K562 (cell line): ENCODE data around the gene SCFD1. TPM values are rescaled to one million over a fixed set of nuclear protein-coding genes. Genes with fewer than 3 reads are reported as not detected.

Source experiments
- BMI1 ChIP-seq: fragments of 150-350 bp; IDR thresholded peaks from 2 replicates; pipeline ENCODE4 v1.6.1; 2014; ENCODE audit warnings: low read length
- CHD4 ChIP-seq: fragments of 200-600 bp; sonication (generic); IDR thresholded peaks from 3 replicates; pipeline ENCODE4 v1.6.1; 2012; ENCODE audit warnings: low read depth, mild to moderate bottlenecking, mixed read lengths, low read length, inconsistent platforms; ENCODE audit not compliant: insufficient read depth, insufficient replicate concordance, poor library complexity, severe bottlenecking
- ELF4 ChIP-seq: fragments of 450-650 bp; formaldehyde crosslinking; IDR thresholded peaks from 2 replicates; pipeline ENCODE4 v1.4.0; 2022; ENCODE audit warnings: missing genetic modification characterization
- GATA2 ChIP-seq: sonication (generic); formaldehyde crosslinking; IDR thresholded peaks from 2 replicates; pipeline ENCODE4 v1.4.0; 2020; ENCODE audit warnings: mild to moderate bottlenecking, missing genetic modification reagents
- HEY1 ChIP-seq: fragments of 250-450 bp; sonication (Bioruptor Pico); IDR thresholded peaks from 2 replicates; pipeline ENCODE4 v1.5.0; 2020; ENCODE audit warnings: mild to moderate bottlenecking, moderate library complexity, borderline replicate concordance
- ILF3 ChIP-seq: fragments of 450-650 bp; IDR thresholded peaks from 2 replicates; pipeline ENCODE4 v1.6.1; 2018; ENCODE audit warnings: antibody characterized with exemption, mild to moderate bottlenecking, moderate library complexity, borderline replicate concordance
- KHSRP ChIP-seq: fragments of 450-650 bp; IDR thresholded peaks from 2 replicates; pipeline ENCODE4 v1.6.1; 2017
- LCOR ChIP-seq: sonication (generic); formaldehyde crosslinking; IDR thresholded peaks from 2 replicates; pipeline ENCODE4 v1.8.0; 2022; ENCODE audit warnings: mild to moderate bottlenecking, missing genetic modification reagents
- MIER1 ChIP-seq: fragments of 450-650 bp; IDR thresholded peaks from 2 replicates; pipeline ENCODE4 v1.6.1; 2016; ENCODE audit warnings: antibody characterized with exemption, mild to moderate bottlenecking, low read depth
- NFXL1 ChIP-seq: fragments of 450-650 bp; formaldehyde crosslinking; IDR thresholded peaks from 2 replicates; pipeline ENCODE4 v1.4.0; 2021; ENCODE audit warnings: mild to moderate bottlenecking
- PHB2 ChIP-seq: fragments of 450-650 bp; IDR thresholded peaks from 2 replicates; pipeline ENCODE4 v1.6.1; 2017; ENCODE audit warnings: low read depth
- POLR2B ChIP-seq: fragments of 450-650 bp; IDR thresholded peaks from 2 replicates; pipeline ENCODE4 v1.6.1; 2018; ENCODE audit warnings: low read depth; ENCODE audit not compliant: partially characterized antibody
- PRDM10 ChIP-seq: fragments of 450-650 bp; IDR thresholded peaks from 2 replicates; pipeline ENCODE4 v1.6.1; 2018; ENCODE audit not compliant: partially characterized antibody
- RFX7 ChIP-seq: fragments of 250-450 bp; sonication (Bioruptor Pico); IDR thresholded peaks from 2 replicates; pipeline ENCODE4 v1.5.1; 2021; ENCODE audit warnings: mild to moderate bottlenecking
- SRF ChIP-seq, 2 experiments: fragments of 250-450, 450-650 bp in 1 of 2; sonication (Bioruptor Pico) in 1 of 2; sonication (generic) in 1 of 2; formaldehyde crosslinking; IDR thresholded peaks; 2 replicates each; pipeline versions ENCODE4 v1.5.0 to v1.5.1; 2020 to 2022; ENCODE audit warnings: mild to moderate bottlenecking in 1 of 2, missing genetic modification reagents in 1 of 2
- SRSF3 ChIP-seq: fragments of 200-400 bp; formaldehyde crosslinking; IDR thresholded peaks from 2 replicates; pipeline ENCODE4 v1.6.1; 2016; ENCODE audit warnings: mild to moderate bottlenecking, low read length, moderate library complexity; ENCODE audit not compliant: insufficient read depth
- TAF7 ChIP-seq: fragments of 450-650 bp; IDR thresholded peaks from 2 replicates; pipeline ENCODE4 v1.6.1; 2016; ENCODE audit warnings: missing genetic modification characterization, missing compliant biosample characterization
- TAL1 ChIP-seq: fragments of 450-650 bp; IDR thresholded peaks from 2 replicates; pipeline ENCODE4 v1.6.1; 2016; ENCODE audit warnings: mild to moderate bottlenecking
- USF2 ChIP-seq: sonication (generic); formaldehyde crosslinking; IDR thresholded peaks from 2 replicates; pipeline ENCODE4 v1.5.0; 2020; ENCODE audit warnings: missing genetic modification reagents
- ZBED1 ChIP-seq: IDR thresholded peaks from 2 replicates; pipeline ENCODE4 v1.6.1; 2014
- ZBTB33 ChIP-seq: sonication (generic); formaldehyde crosslinking; IDR thresholded peaks from 2 replicates; pipeline ENCODE4 v1.8.1; 2023; ENCODE audit warnings: mild to moderate bottlenecking, missing genetic modification reagents
- ZKSCAN3 ChIP-seq: fragments of 250-450 bp; sonication (Bioruptor Pico); IDR thresholded peaks from 2 replicates; pipeline ENCODE4 v1.4.0; 2020
- ZNF165 ChIP-seq: fragments of 250-450 bp; sonication (Bioruptor Pico); IDR thresholded peaks from 2 replicates; pipeline ENCODE4 v1.4.0; 2020; ENCODE audit warnings: borderline replicate concordance
- ZNF232 ChIP-seq: sonication (generic); formaldehyde crosslinking; IDR thresholded peaks from 2 replicates; pipeline ENCODE4 v1.8.0; 2022; ENCODE audit warnings: mild to moderate bottlenecking, missing genetic modification reagents
- ZNF436 ChIP-seq: fragments of 250-450, 450-650 bp; sonication (Bioruptor Pico); formaldehyde crosslinking; IDR thresholded peaks from 2 replicates; pipeline ENCODE4 v1.7.0; 2020; ENCODE audit warnings: mild to moderate bottlenecking
- polyA plus RNA-seq, 8 experiments: library from polyadenylated mRNA; depleted of rRNA in 4 of 8; stranded (reverse) in 5 of 8; unstranded in 3 of 8; fragments of >200 nt; fragmentation: Nextera tagmentation in 2 of 8; fragmentation: Illumina TruSeq in 1 of 8; extraction: Ambion mirVana in 2 of 8; extraction: Trizol in 1 of 8; gene quantifications; 2 replicates each; pipeline versions ENCODE4 v1.2.1 to v1.2.3, GENCODE V29; 2011 to 2014; ENCODE audit warnings: inconsistent platforms in 1 of 8, missing spikeins in 1 of 8
- total RNA-seq, 7 experiments: library from RNA; depleted of rRNA in 6 of 7; stranded (reverse); fragments of >200 nt in 6 of 7; fragmentation: Illumina TruSeq in 2 of 7; extraction: Trizol in 2 of 7; gene quantifications; 2 replicates each; pipeline versions ENCODE4 v1.2.1 to v1.2.3, GENCODE V29; 2011 to 2021; ENCODE audit warnings: low replicate concordance in 1 of 7

Gene SCFD1
- total and polyA plus RNA-seq, 9 of the 15 experiments (the other 6 are each of a cell fraction or from before 2014, with no cell fraction given): 48.9 to 112 (median 75.2) TPM

- TF ChIP-seq PRDM10: no peak
- TF ChIP-seq SRF (CRISPR knock-in tag; IDR thresholded peaks at IDR 0.05): 0 out of 4 replicates have a peak, but pooled peaks of 1 of the 2 experiments have one; percentile 25
- no peak for TF ChIP-seq MIER1
- no peak for TF ChIP-seq TAL1
- TF ChIP-seq ZBTB33 (CRISPR knock-in tag): 0 out of 2 replicates have a peak, but pooled peaks have one; percentile 20
- no peak for TF ChIP-seq ZNF165 (CRISPR knock-in tag)
- TF ChIP-seq ZBED1: 0 out of 2 replicates have a peak, but pooled peaks have one; percentile 52
- peak; percentile 6 for TF ChIP-seq POLR2B
- no peak for TF ChIP-seq RFX7 (CRISPR knock-in tag)
- TF ChIP-seq BMI1: no peak
- no peak for TF ChIP-seq ELF4
- no peak for TF ChIP-seq LCOR
- no peak for TF ChIP-seq NFXL1
- no peak for TF ChIP-seq PHB2
- peak; percentile 35; the same call in 1 of the 2 replicates for TF ChIP-seq GATA2 (CRISPR knock-in tag)
- no peak for TF ChIP-seq KHSRP
- no peak for TF ChIP-seq HEY1 (CRISPR knock-in tag)
- TF ChIP-seq TAF7: no peak
- TF ChIP-seq ZNF232 (CRISPR knock-in tag): no peak
- no peak for TF ChIP-seq ZNF436 (CRISPR knock-in tag)
- no peak for TF ChIP-seq SRSF3
- no peak for TF ChIP-seq ILF3
- TF ChIP-seq USF2 (CRISPR knock-in tag): no peak
- no peak for TF ChIP-seq CHD4
- TF ChIP-seq ZKSCAN3 (CRISPR knock-in tag): no peak
Observed at GRCh38 chr14:30621354-30621939, 672 bp upstream of the SCFD1 start (continued).
